GM21381 (cell line): ENCODE results near the gene DDX28.

Experiments
- ATAC-seq: cut with Tn5 transposase; IDR thresholded peaks from one replicate; pipeline ENCODE4 v1.9.1; 2021; ENCODE audit warnings: mild to moderate bottlenecking, moderate library complexity; ENCODE audit not compliant: unreplicated experiment

The DDX28 gene

GRCh38 chr16:67971111-67971510, 51.9 kb downstream of the DDX28 start:
- no peak for ATAC-seq
